ENCODE data around the gene CCL15. TPM values are rescaled to one million over a fixed set of nuclear protein-coding genes. Genes with fewer than 3 reads are reported as not detected.

The CCL15 gene, protein sequence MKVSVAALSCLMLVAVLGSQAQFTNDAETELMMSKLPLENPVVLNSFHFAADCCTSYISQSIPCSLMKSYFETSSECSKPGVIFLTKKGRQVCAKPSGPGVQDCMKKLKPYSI
- not detected for total RNA-seq
- polyA plus RNA-seq = not detected
- long read RNA-seq, donor 1 = 0 reads
- long read RNA-seq, donor 2 = 0 reads
- long read RNA-seq, donor 3 = 0 reads

GRCh38 chr17:36001110-36001771 lies at the start of gene CCL15:
CCL15 (minus strand) TSS chr17:36001553; CDS start chr17:36001492, 61 bp downstream.
- Histone ChIP-seq H3K9me3 (no peaks in the 10 kb centered on the region), H3K36me3 (no peaks in the 10 kb centered on the region), H3K27ac (no peak within 1 kb of the TSS), H3K27me3 (peaks cover 0 to 4% (median 0%) of the 10 kb centered on the region in 9 donors), H3K4me3 (no peak within 1 kb of the TSS), H3K4me1 (no peaks in the 10 kb centered on the region)
- no peak for TF ChIP-seq POLR2A (IDR thresholded peaks at IDR 0.05)
- intact Hi-C loops (cut with DNase I) = no loop called here
- DNase-seq (no peak), ATAC-seq (no peak)
- 59 to 74% (median 68%) methylated on average over 4 to 6 of the region's 6 CpGs for WGBS, 4 donors

GRCh38 chr17:36049643-36050042 lies 48.3 kb upstream of the CCL15 start:
- ATAC-seq = no peak
- peaks cover 0 to 17% (median 0%) of the 10 kb centered on the region in 9 donors for H3K27me3 ChIP-seq
- no peak for TF ChIP-seq CTCF (IDR thresholded peaks at IDR 0.05)
- no peak for TF ChIP-seq POLR2A (IDR thresholded peaks at IDR 0.05)
- no peak overlapping the region for H3K4me3 ChIP-seq
- intact Hi-C loops (cut with DNase I) = loop anchor here in 1 of 10 donors (5.0 kb wide), 1 partner anchor 162 kb away; no protein-coding TSS in a partner anchor
- DNase-seq = no peak
- peaks cover 0 to 42% (median 23%) of the 10 kb centered on the region in 12 donors for H3K9me3 ChIP-seq
- no peak overlapping the region for H3K27ac ChIP-seq
- peaks cover 0 to under 1% (median 0%) of the 10 kb centered on the region in 12 donors for H3K4me1 ChIP-seq
- 97 to 99% (median 98%) methylated on average over 2 of the region's 2 CpGs for WGBS, 4 donors
- H3K36me3 ChIP-seq = no peaks in the 10 kb centered on the region

DNA sequence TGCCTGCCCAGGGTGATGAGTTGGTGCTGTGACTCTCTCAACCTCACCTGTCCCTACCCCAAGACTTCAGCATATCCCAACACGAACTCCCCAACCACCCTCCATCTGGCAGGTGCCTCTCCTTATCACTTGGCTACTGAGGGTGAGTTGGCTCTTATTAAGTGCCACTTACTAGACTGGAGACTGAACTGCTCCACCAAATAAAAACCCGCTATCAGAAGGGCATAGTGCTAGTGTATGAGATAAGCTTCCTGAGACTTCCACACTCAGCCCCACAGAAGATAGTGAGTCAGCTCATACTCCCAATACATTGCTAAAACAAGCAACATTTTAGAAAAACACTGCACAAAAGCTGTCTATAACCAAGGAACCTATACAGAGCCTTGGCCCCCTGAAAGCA lies 46.7 kb upstream of the CCL15 start:
- no peak overlapping the region for H3K4me3 ChIP-seq
- H3K4me1 ChIP-seq = no peaks in the 10 kb centered on the region
- DNase-seq = no peak
- no peak for ATAC-seq
- peaks cover 0 to 17% (median 0%) of the 10 kb centered on the region in 9 donors for H3K27me3 ChIP-seq
- TF ChIP-seq POLR2A (IDR thresholded peaks at IDR 0.05) (no peak), CTCF (IDR thresholded peaks at IDR 0.05) (no peak)
- no peaks in the 10 kb centered on the region for H3K36me3 ChIP-seq
- 40 to 56% (median 49%) methylated on average over 2 of the region's 2 CpGs for WGBS, 4 donors
- H3K27ac ChIP-seq = no peak overlapping the region
- peaks cover 0 to 43% (median 23%) of the 10 kb centered on the region in 12 donors for H3K9me3 ChIP-seq
- intact Hi-C loops (cut with DNase I) = no loop called here

DNA sequence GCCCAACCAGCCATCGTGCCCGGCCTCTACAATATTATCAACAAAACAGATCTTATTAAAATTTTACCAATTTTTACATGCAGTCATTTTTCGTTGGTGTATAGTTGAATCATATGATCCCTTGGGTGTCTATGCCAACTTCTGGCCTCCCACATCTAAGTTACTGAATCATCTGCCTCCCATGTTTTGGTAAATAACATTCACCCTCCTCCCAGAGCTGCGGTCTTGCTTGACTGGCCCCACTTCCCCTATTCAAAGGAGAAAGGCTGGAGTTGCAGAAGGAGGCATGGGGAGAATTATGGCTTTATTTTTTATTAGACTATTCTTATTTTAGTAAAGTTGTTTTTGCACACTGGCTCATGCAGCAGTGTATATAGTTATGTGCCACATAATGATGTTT lies 34.9 kb upstream of the CCL15 start:
- intact Hi-C loops (cut with DNase I) = no loop called here
- 88 to 92% (median 90%) methylated on average over 4 of the region's 4 CpGs for WGBS, 4 donors
- Histone ChIP-seq H3K4me1 (peaks cover 0 to 21% (median 0%) of the 10 kb centered on the region in 12 donors), H3K4me3 (no peak overlapping the region), H3K36me3 (no peaks in the 10 kb centered on the region), H3K9me3 (no peaks in the 10 kb centered on the region), H3K27ac (peak overlapping the region in 1 of 12 donors; percentile 34), H3K27me3 (peaks cover 0 to 6% (median 0%) of the 10 kb centered on the region in 9 donors)
- no peak for ATAC-seq
- DNase-seq = no peak
- TF ChIP-seq CTCF (IDR thresholded peaks at IDR 0.05) (no peak), POLR2A (IDR thresholded peaks at IDR 0.05) (no peak)

Measured in heart left ventricle (tissue), 16 donors.